ENCODE data around the gene SYNDIG1L. TPM values are rescaled to one million over a fixed set of nuclear protein-coding genes. Genes with fewer than 3 reads are reported as not detected.

The SYNDIG1L gene
- total RNA-seq, 1 experiment from 2014 or later: not detected

GRCh38 chr14:74360163-74360562 lies 65.8 kb downstream of the SYNDIG1L start (continued):
- TF ChIP-seq REST (IDR thresholded peaks at IDR 0.05; ENCODE audit: low read depth) (no peak), CBX3 (IDR thresholded peaks at IDR 0.05; ENCODE audit: low read depth) (no peak), CEBPB (IDR thresholded peaks at IDR 0.05; ENCODE audit: low read depth) (no peak), ATF3 (IDR thresholded peaks at IDR 0.05) (no peak), ELF1 (IDR thresholded peaks at IDR 0.05; ENCODE audit: borderline replicate concordance, low read depth) (no peak), TCF7L2 (IDR thresholded peaks at IDR 0.05; ENCODE audit: borderline replicate concordance, extremely low read depth, insufficient read depth, insufficient read length) (no peak), ZNF274 (IDR thresholded peaks at IDR 0.05; ENCODE audit: low read depth, low read length) (no peak), FOSL1 (IDR thresholded peaks at IDR 0.05; ENCODE audit: low read depth) (no peak), ZFX (IDR thresholded peaks at IDR 0.05) (no peak), EZH2 (IDR thresholded peaks at IDR 0.05) (no peak)

GRCh38 chr14:74358176-74358829 lies 67.7 kb downstream of the SYNDIG1L start:
- Histone ChIP-seq H3K9me3 (ENCODE audit: control insufficient read depth in 1 of 2, insufficient read depth in 1 of 2, low read depth in 1 of 2, low read length in 2 of 2) (no peaks in the 10 kb centered on the region), H4K20me1 (ENCODE audit: insufficient read depth) (no peaks in the 10 kb centered on the region), H3K9me2 (ENCODE audit: insufficient read depth) (no peaks in the 10 kb centered on the region), H3K4me2 (ENCODE audit: low read length) (no peak overlapping the region), H3K4me1 (ENCODE audit: control insufficient read depth in 1 of 2, insufficient read depth in 2 of 2, low read length in 2 of 2) (peaks cover 2 to 5% of the 10 kb centered on the region in 2 experiments; a peak in 3 of 4 replicates), H3K9ac (ENCODE audit: low read length) (no peak overlapping the region), H3K79me2 (ENCODE audit: insufficient read depth, low read length) (no peaks in the 10 kb centered on the region), H2AFZ (ENCODE audit: low read depth, low read length, poor library complexity, severe bottlenecking) (no peak overlapping the region), H3K27me3 (ENCODE audit: insufficient read depth, low read length) (no peaks in the 10 kb centered on the region), H3K4me3 (replicated peaks in 1 of 2; ENCODE audit: low read depth in 1 of 2, low read length in 2 of 2) (no peak overlapping the region), H3K27ac (ENCODE audit: low read depth, low read length) (no peak overlapping the region), H3K36me3 (ENCODE audit: control insufficient read depth in 1 of 2, insufficient read depth in 2 of 2, low read length in 2 of 2) (no peaks in the 10 kb centered on the region)
- no peak for ATAC-seq
- ChIA-PET POLR2A (no interaction called here), CTCF (interaction anchor here (1.6 kb wide), 1 partner anchor 120 kb away, joined by 5 read pairs; no protein-coding TSS in a partner anchor), RAD21 (ENCODE audit: low non-redundant PET in 1 of 2, low total read pairs in 2 of 2, uncharacterized antibody in 2 of 2, unreplicated experiment in 2 of 2) (no interaction called here)
- intact Hi-C loops (cut with micrococcal nuclease): no loop called here
- DNase-seq (ENCODE audit: low read depth, low spot score): no peak
- BruUV-seq (replicated peaks): no TSS peak
- TF ChIP-seq ELF1 (IDR thresholded peaks at IDR 0.05; ENCODE audit: borderline replicate concordance, low read depth) (no peak), POLR2A (IDR thresholded peaks at IDR 0.05; ENCODE audit: borderline replicate concordance, extremely low read depth, insufficient read depth, insufficient read length) (no peak)
